ENCODE measurements around the gene PGAP2. TPM values are rescaled to one million over a fixed set of nuclear protein-coding genes. Genes with fewer than 3 reads are reported as not detected.
"Not testable (repeated sequence)": the region's sequence is repeated elsewhere in the genome, so short reads cannot be mapped to it uniquely, and the experiment has no call there.

Gene PGAP2
- total and polyA plus RNA-seq, 2 of the 4 experiments (the other 2 are of a cell fraction) = 10.6 to 31.3 TPM

DNA sequence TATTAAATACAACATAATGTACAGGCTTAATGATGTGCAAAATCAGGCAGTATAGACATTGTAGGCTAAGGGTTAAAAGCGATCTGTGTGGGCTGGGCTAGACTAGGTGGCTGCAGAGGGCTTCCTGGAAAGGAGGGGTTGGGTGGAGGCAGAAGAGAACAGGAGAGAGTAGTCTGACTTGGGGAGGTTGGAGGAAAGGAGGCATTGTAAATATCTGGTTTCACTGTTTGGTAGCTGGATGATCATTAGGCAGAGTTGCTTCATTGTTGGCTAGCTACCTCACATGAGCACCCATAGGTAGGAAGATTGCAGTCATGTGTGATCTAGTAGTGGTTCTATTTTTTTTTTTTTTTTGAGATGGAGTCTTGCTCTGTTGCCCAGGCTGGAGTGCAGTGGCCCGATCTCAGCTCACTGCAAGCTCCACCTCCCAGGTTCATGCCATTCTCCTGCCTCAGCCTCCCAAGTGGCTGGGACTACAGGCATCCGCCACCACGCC lies 52.6 kb downstream of the PGAP2 start:
- H2AFZ ChIP-seq (replicated peaks; ENCODE audit: low read length, poor library complexity); H3K36me3 ChIP-seq (ENCODE audit: control insufficient read depth, insufficient read depth, low read length); H2BK120ac ChIP-seq (ENCODE audit: low read depth, low read length); H4K20me1 ChIP-seq (ENCODE audit: insufficient read depth, low read length); H2AK9ac ChIP-seq (replicated peaks; ENCODE audit: low read depth, low read length, poor library complexity); H3K4me2 ChIP-seq (ENCODE audit: low read depth, low read length); H3K23ac ChIP-seq (ENCODE audit: low read depth, low read length); H3K4ac ChIP-seq (ENCODE audit: low read depth, low read length); dilution Hi-C loops (cut with HindIII; ENCODE audit: low sequenced_read_pairs, unreplicated experiment); H3K27me3 ChIP-seq (ENCODE audit: control insufficient read depth, insufficient read depth, low read length); H4K5ac ChIP-seq (ENCODE audit: low read depth, low read length); H4K91ac ChIP-seq (ENCODE audit: insufficient read depth, low read depth, low read length); POLR2A ChIA-PET (ENCODE audit: unreplicated experiment); H4K8ac ChIP-seq (ENCODE audit: low read depth in 2 of 2, low read length in 2 of 2); H2BK20ac ChIP-seq (ENCODE audit: low read depth, low read length); H3K18ac ChIP-seq (ENCODE audit: low read depth, low read length); H2BK15ac ChIP-seq (ENCODE audit: low read depth, low read length); H3K9ac ChIP-seq (ENCODE audit: low read depth, low read length); H3K14ac ChIP-seq (replicated peaks; ENCODE audit: low read depth, low read length); BruUV-seq (replicated peaks); H3K27ac ChIP-seq (ENCODE audit: insufficient read depth, low read length); in situ Hi-C loops (cut with MboI; ENCODE audit: low sequenced_read_pairs); H2BK5ac ChIP-seq (ENCODE audit: low read depth, low read length, poor library complexity, severe bottlenecking); intact Hi-C loops (cut with micrococcal nuclease); DNase-seq; H2AK5ac ChIP-seq (ENCODE audit: low read depth, low read length); H3K56ac ChIP-seq (ENCODE audit: extremely low read depth, insufficient read depth, low read length); ATAC-seq (ENCODE audit: low read depth); H3K4me3 ChIP-seq (ENCODE audit: insufficient read depth, low read depth, low read length); H3K9me3 ChIP-seq (ENCODE audit: control insufficient read depth, insufficient read depth, low read length): not testable (repeated sequence)
- WGBS, 2 experiments (ENCODE audit: extremely low coverage in 2 of 2, insufficient read length in 1 of 2) = no CpG with 5 or more reads among the region's 4 CpGs
- CTCF ChIA-PET = interaction anchor here (1.5 kb wide), 1 partner anchor 12 kb away, joined by 4 read pairs; no protein-coding TSS in a partner anchor
- Histone ChIP-seq H3K9me1 (ENCODE audit: insufficient read depth, low read length) (0 out of 2 replicates have a peak, but pooled peaks cover 15% of the 10 kb centered on the region), H3K79me1 (ENCODE audit: low read depth in 1 of 2, low read length in 2 of 2) (peaks cover 44 to 67% of the 10 kb centered on the region in 2 experiments), H3K4me1 (ENCODE audit: control insufficient read depth, insufficient read depth, low read length) (peaks cover 19% of the 10 kb centered on the region)
